H1 (cell line): ENCODE measurements around the gene RIMBP2. TPM values are rescaled to one million over a fixed set of nuclear protein-coding genes. Genes with fewer than 3 reads are reported as not detected.

Experiments used
- CEBPB ChIP-seq: IDR thresholded peaks from 2 replicates; pipeline ENCODE4 v1.6.1; 2012; ENCODE audit warnings: low read depth, low read length
- FOSL1 ChIP-seq: IDR thresholded peaks from 2 replicates; pipeline ENCODE4 v1.6.1; 2011; ENCODE audit warnings: mild to moderate bottlenecking, low read depth, low read length, moderate library complexity; ENCODE audit not compliant: insufficient read depth
- SIN3A ChIP-seq, 2 experiments: IDR thresholded peaks in 1 of 2; conservative IDR thresholded peaks in 1 of 2; 2 replicates each; pipeline ENCODE4 v1.6.1; 2011 to 2012; ENCODE audit warnings: low read length in 2 of 2, improper control_type of control experiment in 1 of 2, low read depth in 1 of 2, mild to moderate bottlenecking in 1 of 2
- SIX5 ChIP-seq: IDR thresholded peaks from 2 replicates; pipeline ENCODE4 v1.6.1; 2011; ENCODE audit warnings: mild to moderate bottlenecking, low read depth, low read length
- SRF ChIP-seq: IDR thresholded peaks from 2 replicates; pipeline ENCODE4 v1.6.1; 2011; ENCODE audit warnings: mild to moderate bottlenecking, low read depth, low read length, moderate library complexity
- TAF7 ChIP-seq: optimal IDR thresholded peaks from 2 replicates; pipeline ENCODE3; 2011; ENCODE audit warnings: low read depth, mild to moderate bottlenecking, inconsistent platforms, low read length, moderate library complexity, borderline replicate concordance
- polyA plus RNA-seq, 7 experiments: library from polyadenylated mRNA; depleted of rRNA in 3 of 7; stranded (reverse) in 5 of 7; unstranded in 2 of 7; fragments of >200 nt in 5 of 7; fragments of 200-250 nt in 2 of 7; gene quantifications; 1 replicate in 5 of 7; 2 replicates in 1 of 7; 4 replicates in 1 of 7; pipeline versions ENCODE4 v1.2.1 to v1.2.3, GENCODE V29; 2011 to 2013; ENCODE audit warnings: missing spikeins in 2 of 7, mixed read lengths in 2 of 7
- total RNA-seq: library from RNA; stranded (reverse); fragmentation: NEBNext Ultra II Directional; extraction: Animal tissue kit (Norgen Biotek cat#: 25700); gene quantifications from 2 replicates; pipeline ENCODE4 v1.2.1, GENCODE V29; 2021

Gene RIMBP2
- total and polyA plus RNA-seq, 2 of the 8 experiments (the other 6 are each of a cell fraction or from before 2014, with no cell fraction given), result 0.18 to 0.65 TPM

DNA sequence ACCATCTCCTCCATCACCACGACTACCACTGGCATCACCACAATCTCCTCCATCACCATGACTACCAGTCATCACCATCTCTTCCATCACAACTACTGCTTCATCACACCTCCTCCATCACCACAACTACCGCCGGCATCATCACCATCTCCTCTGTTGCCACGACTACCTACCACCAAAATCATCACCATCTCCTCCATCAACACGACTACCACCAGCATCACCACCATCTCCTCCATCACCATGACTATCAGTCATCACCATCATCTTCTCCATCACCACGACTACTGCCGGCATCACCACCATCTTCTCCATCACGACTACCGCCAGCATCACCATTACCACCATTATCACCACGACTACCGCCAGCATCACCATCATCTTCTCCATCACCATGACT, 89.5 kb downstream of the RIMBP2 start (continued):
- no peak for TF ChIP-seq TAF7
- TF ChIP-seq SIX5, result no peak
- no peak for TF ChIP-seq FOSL1
- no peak for TF ChIP-seq SRF
- no peak for TF ChIP-seq CEBPB
- TF ChIP-seq SIN3A (conservative IDR thresholded peaks at IDR 0.05 in 1 of 2, IDR thresholded peaks at IDR 0.05 in 1 of 2; ENCODE audit: low read depth in 1 of 2, low read length in 2 of 2), result no peak
